GM12801 (cell line): ENCODE data around the gene DPEP1.

Experiments
- TF ChIP-seq, protein P1 (sequence below): IDR thresholded peaks from one replicate; pipeline ENCODE4 v1.5.1; 2011; ENCODE audit warnings: control low read depth; ENCODE audit not compliant: insufficient read length; ENCODE audit errors: extremely low read depth

Gene DPEP1

GRCh38 chr16:89582614-89583196 lies 30.7 kb upstream of the DPEP1 start:
- TF ChIP-seq, protein P1, sequence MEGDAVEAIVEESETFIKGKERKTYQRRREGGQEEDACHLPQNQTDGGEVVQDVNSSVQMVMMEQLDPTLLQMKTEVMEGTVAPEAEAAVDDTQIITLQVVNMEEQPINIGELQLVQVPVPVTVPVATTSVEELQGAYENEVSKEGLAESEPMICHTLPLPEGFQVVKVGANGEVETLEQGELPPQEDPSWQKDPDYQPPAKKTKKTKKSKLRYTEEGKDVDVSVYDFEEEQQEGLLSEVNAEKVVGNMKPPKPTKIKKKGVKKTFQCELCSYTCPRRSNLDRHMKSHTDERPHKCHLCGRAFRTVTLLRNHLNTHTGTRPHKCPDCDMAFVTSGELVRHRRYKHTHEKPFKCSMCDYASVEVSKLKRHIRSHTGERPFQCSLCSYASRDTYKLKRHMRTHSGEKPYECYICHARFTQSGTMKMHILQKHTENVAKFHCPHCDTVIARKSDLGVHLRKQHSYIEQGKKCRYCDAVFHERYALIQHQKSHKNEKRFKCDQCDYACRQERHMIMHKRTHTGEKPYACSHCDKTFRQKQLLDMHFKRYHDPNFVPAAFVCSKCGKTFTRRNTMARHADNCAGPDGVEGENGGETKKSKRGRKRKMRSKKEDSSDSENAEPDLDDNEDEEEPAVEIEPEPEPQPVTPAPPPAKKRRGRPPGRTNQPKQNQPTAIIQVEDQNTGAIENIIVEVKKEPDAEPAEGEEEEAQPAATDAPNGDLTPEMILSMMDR: no peak

DNA sequence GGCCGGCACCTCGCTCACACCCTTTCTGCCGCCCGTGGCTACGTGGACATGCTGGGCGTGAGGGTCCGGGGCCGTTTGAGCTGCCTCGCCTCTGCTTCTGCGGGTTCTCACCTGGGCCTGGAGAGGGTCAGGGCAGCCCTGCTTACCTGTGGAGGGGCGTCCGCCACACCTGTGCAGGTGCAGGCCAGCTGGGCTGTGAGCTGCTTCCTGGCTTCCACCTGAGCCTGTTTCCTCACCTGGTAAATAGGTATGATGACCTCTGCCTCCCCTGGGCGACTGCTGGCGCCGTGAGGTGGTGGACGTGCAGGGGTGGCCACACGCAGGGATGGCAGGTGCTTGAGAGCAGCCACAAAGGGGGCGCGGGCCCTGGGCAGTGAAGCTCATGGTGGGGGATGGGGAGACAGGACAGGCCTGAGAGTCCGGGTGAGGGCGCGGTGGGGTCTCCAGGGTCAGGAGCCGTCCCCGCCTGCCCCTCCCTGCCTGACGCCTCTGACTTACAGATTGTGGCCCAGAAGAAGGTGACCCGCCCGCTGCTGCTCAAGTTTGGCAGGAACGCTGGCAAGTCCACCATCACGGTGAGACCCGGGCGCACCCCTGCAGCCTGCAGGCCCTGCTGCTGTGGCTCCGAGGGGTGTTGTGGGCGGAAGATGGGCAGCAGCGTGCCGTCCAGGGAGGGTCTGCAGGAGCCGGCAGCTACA lies 30.1 kb upstream of the DPEP1 start:
- TF ChIP-seq, protein P1: no peak

DNA sequence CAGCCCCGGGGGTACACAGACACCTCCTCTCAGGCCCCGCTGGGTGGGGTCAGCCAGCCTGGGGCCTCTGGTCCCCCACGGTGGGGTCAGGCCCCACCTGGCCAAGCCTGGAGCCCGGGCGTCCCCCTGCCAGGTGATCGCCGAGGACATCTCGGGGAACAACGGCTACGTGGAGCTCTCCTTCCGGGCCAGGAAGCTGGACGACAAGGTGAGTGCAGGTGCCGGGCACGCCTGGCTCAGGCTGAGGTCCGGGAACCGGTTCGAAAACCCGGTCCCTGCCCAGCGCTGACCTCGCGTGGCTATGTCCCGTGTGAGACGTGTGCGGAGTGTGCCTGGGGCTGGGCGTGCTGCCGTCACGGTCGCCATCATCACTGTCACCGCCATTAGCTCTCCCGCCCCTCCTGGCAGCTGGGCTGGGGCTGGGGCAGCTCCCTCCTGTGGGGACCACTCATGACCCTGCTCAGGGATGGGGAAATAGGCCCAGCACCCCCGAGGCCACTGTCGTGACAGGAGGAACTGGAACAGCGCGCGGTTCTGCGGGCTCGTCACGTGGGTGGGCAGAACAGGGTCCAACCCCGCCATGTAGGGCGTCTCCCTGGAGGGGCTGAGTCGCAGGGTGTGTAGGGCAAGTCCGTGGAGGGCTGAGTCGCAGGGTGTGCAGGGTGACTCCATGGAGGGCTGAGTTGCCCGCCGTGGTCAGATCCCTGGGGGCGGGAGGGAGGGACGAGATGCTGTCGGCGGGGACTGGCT lies 29.4 kb upstream of the DPEP1 start:
- TF ChIP-seq, protein P1: no peak

DNA sequence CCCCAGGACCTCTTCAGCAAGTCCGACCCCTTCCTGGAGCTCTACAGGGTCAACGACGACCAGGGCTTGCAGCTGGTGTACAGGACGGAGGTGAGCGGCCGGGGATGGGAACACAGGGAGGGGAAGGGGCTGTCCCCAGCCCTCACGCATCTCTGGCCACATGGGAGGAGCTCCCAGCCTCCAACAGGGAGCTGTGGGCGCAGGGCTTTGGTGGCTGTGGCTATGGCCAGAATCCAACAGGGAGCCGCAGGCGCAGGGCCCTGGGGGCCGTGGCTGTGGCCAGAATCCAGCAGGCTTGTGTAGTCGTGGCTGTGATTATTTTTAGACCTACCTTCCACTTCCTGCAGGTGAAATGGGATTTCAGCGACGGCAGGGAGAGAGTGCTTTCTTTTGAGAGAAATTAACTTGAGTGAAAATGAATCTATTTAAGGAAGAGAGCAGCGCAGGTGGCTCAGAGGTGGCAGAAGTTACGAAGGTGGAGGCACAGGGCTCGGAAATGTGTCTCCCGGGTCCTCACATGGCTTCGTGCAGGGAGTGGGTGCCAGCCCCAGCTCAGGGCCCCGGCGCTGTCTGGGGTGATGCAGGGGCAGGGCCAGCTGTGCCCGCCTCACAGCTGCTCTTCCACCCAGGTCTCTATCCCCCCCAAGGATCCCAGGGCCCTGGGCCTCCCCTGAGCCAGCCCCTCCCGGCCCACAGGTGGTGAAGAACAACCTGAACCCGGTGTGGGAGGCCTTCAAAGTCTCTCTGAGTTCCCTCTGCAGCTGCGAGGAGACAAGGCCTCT lies 28.5 kb upstream of the DPEP1 start:
- TF ChIP-seq, protein P1: no peak

- TF ChIP-seq, protein P1: no peak
These were observed 27.2 kb upstream of the DPEP1 start for GRCh38 chr16:89586218-89586617.

- TF ChIP-seq, protein P1: no peak
These were observed 26.6 kb upstream of the DPEP1 start for GRCh38 chr16:89586853-89587252.
